ENCODE data around the gene ASPHD2.

DNA sequence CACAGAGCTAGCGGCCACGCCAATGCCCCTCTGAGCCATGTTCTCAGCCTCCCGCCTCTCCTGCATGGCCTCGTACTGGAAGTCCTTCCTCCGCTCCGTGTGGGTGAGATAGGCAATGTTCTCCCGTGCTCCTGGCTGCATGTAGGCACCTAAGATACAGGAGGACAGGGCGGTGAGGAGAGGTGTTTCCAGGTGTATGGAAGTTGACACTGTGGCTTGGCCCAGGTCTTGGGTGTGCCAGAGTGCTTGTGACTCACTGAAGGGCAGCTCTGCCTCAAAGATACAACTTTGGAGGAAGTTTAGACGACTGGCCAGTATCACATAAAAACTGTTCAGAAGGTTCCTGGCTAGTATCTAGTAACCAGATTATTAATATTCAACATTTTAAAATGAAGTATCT is 63.2 kb downstream of the ASPHD2 start:
- TF ChIP-seq, protein P1, sequence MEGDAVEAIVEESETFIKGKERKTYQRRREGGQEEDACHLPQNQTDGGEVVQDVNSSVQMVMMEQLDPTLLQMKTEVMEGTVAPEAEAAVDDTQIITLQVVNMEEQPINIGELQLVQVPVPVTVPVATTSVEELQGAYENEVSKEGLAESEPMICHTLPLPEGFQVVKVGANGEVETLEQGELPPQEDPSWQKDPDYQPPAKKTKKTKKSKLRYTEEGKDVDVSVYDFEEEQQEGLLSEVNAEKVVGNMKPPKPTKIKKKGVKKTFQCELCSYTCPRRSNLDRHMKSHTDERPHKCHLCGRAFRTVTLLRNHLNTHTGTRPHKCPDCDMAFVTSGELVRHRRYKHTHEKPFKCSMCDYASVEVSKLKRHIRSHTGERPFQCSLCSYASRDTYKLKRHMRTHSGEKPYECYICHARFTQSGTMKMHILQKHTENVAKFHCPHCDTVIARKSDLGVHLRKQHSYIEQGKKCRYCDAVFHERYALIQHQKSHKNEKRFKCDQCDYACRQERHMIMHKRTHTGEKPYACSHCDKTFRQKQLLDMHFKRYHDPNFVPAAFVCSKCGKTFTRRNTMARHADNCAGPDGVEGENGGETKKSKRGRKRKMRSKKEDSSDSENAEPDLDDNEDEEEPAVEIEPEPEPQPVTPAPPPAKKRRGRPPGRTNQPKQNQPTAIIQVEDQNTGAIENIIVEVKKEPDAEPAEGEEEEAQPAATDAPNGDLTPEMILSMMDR (IDR thresholded peaks at IDR 0.05; ENCODE audit: borderline replicate concordance, extremely low read depth, low read length, poor library complexity, severe bottlenecking): no peak
- TF ChIP-seq EZH2 (IDR thresholded peaks at IDR 0.05; ENCODE audit: borderline replicate concordance, low read depth, low read length, severe bottlenecking): no peak
